ENCODE measurements around the gene MICALL2. TPM values are rescaled to one million over a fixed set of nuclear protein-coding genes. Genes with fewer than 3 reads are reported as not detected.
A peak's percentile ranks its signal among the peaks of the same experiment; 100 is the strongest.

MICALL2 gene
- total RNA-seq, 1 donor from 2014 or later = 18.9 TPM

GRCh38 chr7:1457949-1458682, 1.2 kb downstream of the MICALL2 start:
- peaks cover 22% of the 10 kb centered on the region for H3K4me1 Mint-ChIP-seq
- no peak for TF ChIP-seq CTCF (IDR thresholded peaks at IDR 0.05; ENCODE audit: unreplicated experiment)
- no peaks in the 10 kb centered on the region for H3K9me3 Mint-ChIP-seq
- H3K27me3 Mint-ChIP-seq (ENCODE audit: low read depth) = peaks cover 4% of the 10 kb centered on the region
- no peak overlapping the region for H3K27ac Mint-ChIP-seq
- H3K36me3 Mint-ChIP-seq = no peaks in the 10 kb centered on the region
- H3K4me3 Mint-ChIP-seq = peak overlapping the region; percentile 58
- no peak for DNase-seq (ENCODE audit: low spot score in 2 of 2, unreplicated experiment in 2 of 2)

GRCh38 chr7:1457059-1457948, 2.0 kb downstream of the MICALL2 start:
- no peak overlapping the region for H3K4me3 Mint-ChIP-seq
- H3K9me3 Mint-ChIP-seq = no peaks in the 10 kb centered on the region
- TF ChIP-seq CTCF (IDR thresholded peaks at IDR 0.05; ENCODE audit: unreplicated experiment) = no peak
- no peak overlapping the region for H3K27ac Mint-ChIP-seq
- H3K27me3 Mint-ChIP-seq (ENCODE audit: low read depth) = peaks cover 4% of the 10 kb centered on the region
- H3K36me3 Mint-ChIP-seq = no peaks in the 10 kb centered on the region
- peaks cover 22% of the 10 kb centered on the region for H3K4me1 Mint-ChIP-seq
- DNase-seq (ENCODE audit: low spot score in 2 of 2, unreplicated experiment in 2 of 2) = no peak

- Mint-ChIP-seq H3K27me3 (ENCODE audit: low read depth) (peaks cover 4% of the 10 kb centered on the region), H3K36me3 (no peaks in the 10 kb centered on the region), H3K4me3 (no peak overlapping the region), H3K9me3 (no peaks in the 10 kb centered on the region), H3K27ac (no peak overlapping the region), H3K4me1 (peaks cover 12% of the 10 kb centered on the region)
- no peak for TF ChIP-seq CTCF (IDR thresholded peaks at IDR 0.05; ENCODE audit: unreplicated experiment)
- DNase-seq (ENCODE audit: low spot score in 2 of 2, unreplicated experiment in 2 of 2) = no peak
These were observed 3.3 kb downstream of the MICALL2 start for GRCh38 chr7:1455955-1456354.

- TF ChIP-seq CTCF (IDR thresholded peaks at IDR 0.05; ENCODE audit: unreplicated experiment) = no peak
- Mint-ChIP-seq H3K4me3 (no peak overlapping the region), H3K27ac (no peak overlapping the region), H3K36me3 (no peaks in the 10 kb centered on the region), H3K9me3 (no peaks in the 10 kb centered on the region), H3K27me3 (ENCODE audit: low read depth) (peaks cover 4% of the 10 kb centered on the region), H3K4me1 (peaks cover 9% of the 10 kb centered on the region)
- DNase-seq (ENCODE audit: low spot score in 2 of 2, unreplicated experiment in 2 of 2) = no peak
These were observed 3.9 kb downstream of the MICALL2 start for GRCh38 chr7:1455241-1455939.

- H3K36me3 Mint-ChIP-seq = no peaks in the 10 kb centered on the region
- peaks cover 4% of the 10 kb centered on the region for H3K27me3 Mint-ChIP-seq (ENCODE audit: low read depth)
- no peaks in the 10 kb centered on the region for H3K9me3 Mint-ChIP-seq
- H3K4me1 Mint-ChIP-seq = peaks cover 6% of the 10 kb centered on the region
- DNase-seq (ENCODE audit: low spot score in 2 of 2, unreplicated experiment in 2 of 2) = no peak
- H3K4me3 Mint-ChIP-seq = no peak overlapping the region
- no peak overlapping the region for H3K27ac Mint-ChIP-seq
- no peak for TF ChIP-seq CTCF (IDR thresholded peaks at IDR 0.05; ENCODE audit: unreplicated experiment)
These were observed 4.7 kb downstream of the MICALL2 start for GRCh38 chr7:1454542-1454941.
